Endometrial microvascular endothelial cells (primary cell): ENCODE results near the gene MRPS35. TPM values are rescaled to one million over a fixed set of nuclear protein-coding genes. Genes with fewer than 3 reads are reported as not detected.

Experiments
- in situ Hi-C: cut with HindIII; loops from 2 replicates; pipeline ENCODE4 v1.10.0; 2017; ENCODE audit warnings: low sequenced_read_pairs, low pct_unique_long_range_greater_than_20kb; ENCODE audit errors: inconsistent ontology term
- total RNA-seq: library from RNA; depleted of rRNA; stranded (reverse); fragments of >200 nt; gene quantifications from one replicate; pipeline ENCODE4 v1.2.3, GENCODE V29; 2015; ENCODE audit errors: inconsistent ontology term

Gene MRPS35
- total RNA-seq, 1 donor from 2014 or later, result 55.3 TPM

- in situ Hi-C loops, result no loop called here
Measured at GRCh38 chr12:27756670-27757195, 46.1 kb downstream of the MRPS35 start.

- in situ Hi-C loops, result no loop called here
Measured at GRCh38 chr12:27762757-27763156, 52.1 kb downstream of the MRPS35 start.

- in situ Hi-C loops, result no loop called here
Measured at GRCh38 chr12:27766587-27766986, 56.0 kb downstream of the MRPS35 start.

GRCh38 chr12:27769142-27769673, 58.6 kb downstream of the MRPS35 start:
- in situ Hi-C loops, result no loop called here

GRCh38 chr12:27771481-27772327, 61.1 kb downstream of the MRPS35 start:
- in situ Hi-C loops, result no loop called here

GRCh38 chr12:27772328-27773049, 61.9 kb downstream of the MRPS35 start:
- in situ Hi-C loops, result no loop called here

GRCh38 chr12:27777141-27777540, 66.5 kb downstream of the MRPS35 start:
- in situ Hi-C loops, result no loop called here

- in situ Hi-C loops, result no loop called here
Measured at GRCh38 chr12:27778206-27778605, 67.6 kb downstream of the MRPS35 start.

- in situ Hi-C loops, result no loop called here
Measured at GRCh38 chr12:27779416-27779919, 68.8 kb downstream of the MRPS35 start.

GRCh38 chr12:27779920-27780611, 69.4 kb downstream of the MRPS35 start, which contains the start of the genes KLHL42 and MANSC4:
Gene KLHL42 (plus strand): TSS chr12:27780233. CDS start chr12:27780331, 98 bp downstream.
Gene MANSC4 (minus strand): TSS chr12:27780236. CDS start chr12:27771276, 8,960 bp downstream.
- in situ Hi-C loops, result no loop called here

GRCh38 chr12:27780612-27781408, 70.2 kb downstream of the MRPS35 start:
- in situ Hi-C loops, result no loop called here

GRCh38 chr12:27781680-27782079, 71.0 kb downstream of the MRPS35 start:
- in situ Hi-C loops, result no loop called here

- in situ Hi-C loops, result no loop called here
Measured at GRCh38 chr12:27782481-27782880, 71.8 kb downstream of the MRPS35 start.

- in situ Hi-C loops, result no loop called here
Measured at GRCh38 chr12:27785882-27786570, 75.4 kb downstream of the MRPS35 start.

GRCh38 chr12:27787559-27787958, 76.9 kb downstream of the MRPS35 start:
- in situ Hi-C loops, result no loop called here

GRCh38 chr12:27790179-27790578, 79.5 kb downstream of the MRPS35 start:
- in situ Hi-C loops, result no loop called here

GRCh38 chr12:27794818-27795584, 84.4 kb downstream of the MRPS35 start:
- in situ Hi-C loops, result no loop called here
